Endometrial microvascular endothelial cells (primary cell): ENCODE data around the gene CCDC158. TPM values are rescaled to one million over a fixed set of nuclear protein-coding genes. Genes with fewer than 3 reads are reported as not detected.
"Not testable (repeated sequence)": the region's sequence is repeated elsewhere in the genome, so short reads cannot be mapped to it uniquely, and the experiment has no call there.

ENCODE experiments used
- in situ Hi-C: cut with HindIII; loops from 2 replicates; pipeline ENCODE4 v1.10.0; 2017; ENCODE audit warnings: low sequenced_read_pairs, low pct_unique_long_range_greater_than_20kb; ENCODE audit errors: inconsistent ontology term
- total RNA-seq: library from RNA; depleted of rRNA; stranded (reverse); fragments of >200 nt; gene quantifications from one replicate; pipeline ENCODE4 v1.2.3, GENCODE V29; 2015; ENCODE audit errors: inconsistent ontology term

Gene CCDC158
- total RNA-seq, 1 donor from 2014 or later = not detected

- in situ Hi-C loops = loop anchor here (25.0 kb wide), 1 partner anchor 727 kb away; the partner anchor contains the start of gene CCNG2
Observed at GRCh38 chr4:76435528-76436319, 14.8 kb upstream of the CCDC158 start.

- in situ Hi-C loops = loop anchor here (25.0 kb wide), 1 partner anchor 727 kb away; the partner anchor contains the start of gene CCNG2
Observed at GRCh38 chr4:76434901-76435527, 14.1 kb upstream of the CCDC158 start, which contains the start of gene SHROOM3. Gene SHROOM3, plus strand, starts transcription at chr4:76435229. Its CDS starts 824 bp downstream, at chr4:76436053.

- in situ Hi-C loops = loop anchor here (25.0 kb wide), 1 partner anchor 732 kb away; the partner anchor contains the start of gene CCNG2
Observed at GRCh38 chr4:76430519-76431388, 9.8 kb upstream of the CCDC158 start.

GRCh38 chr4:76429636-76430035 is 8.7 kb upstream of the CCDC158 start:
- in situ Hi-C loops = loop anchor here (25.0 kb wide), 1 partner anchor 733 kb away; the partner anchor contains the start of gene CCNG2

- in situ Hi-C loops = loop anchor here (25.0 kb wide), 1 partner anchor 736 kb away; the partner anchor contains the start of gene CCNG2
Observed at GRCh38 chr4:76426272-76426671, 5.3 kb upstream of the CCDC158 start.

GRCh38 chr4:76423159-76423558 is 2.2 kb upstream of the CCDC158 start:
- in situ Hi-C loops = not testable (repeated sequence)

- in situ Hi-C loops = no loop called here
Observed at GRCh38 chr4:76420188-76420761, 666 bp downstream of the CCDC158 start.

GRCh38 chr4:76410636-76411035 is 10.3 kb downstream of the CCDC158 start:
- in situ Hi-C loops = no loop called here

GRCh38 chr4:76407440-76408119 is 13.4 kb downstream of the CCDC158 start:
- in situ Hi-C loops = no loop called here

- in situ Hi-C loops = no loop called here
Observed at GRCh38 chr4:76406081-76406480, 14.9 kb downstream of the CCDC158 start.

GRCh38 chr4:76401654-76402053 is 19.3 kb downstream of the CCDC158 start:
- in situ Hi-C loops = no loop called here

- in situ Hi-C loops = no loop called here
Observed at GRCh38 chr4:76388160-76388908, 32.6 kb downstream of the CCDC158 start.

GRCh38 chr4:76386566-76387305 is 34.2 kb downstream of the CCDC158 start:
- in situ Hi-C loops = no loop called here

GRCh38 chr4:76385974-76386373 is 35.0 kb downstream of the CCDC158 start:
- in situ Hi-C loops = no loop called here

- in situ Hi-C loops = no loop called here
Observed at GRCh38 chr4:76384052-76384451, 36.9 kb downstream of the CCDC158 start.

- in situ Hi-C loops = no loop called here
Observed at GRCh38 chr4:76383001-76383400, 37.9 kb downstream of the CCDC158 start.

GRCh38 chr4:76381986-76382385 is 39.0 kb downstream of the CCDC158 start:
- in situ Hi-C loops = no loop called here
